Naive thymus-derived CD8-positive, alpha-beta T cell (primary cell): Measurements from ENCODE around the gene TP53I13. TPM values are rescaled to one million over a fixed set of nuclear protein-coding genes. Genes with fewer than 3 reads are reported as not detected.
"Not testable (repeated sequence)": the region's sequence is repeated elsewhere in the genome, so short reads cannot be mapped to it uniquely, and the experiment has no call there.

ENCODE experiments used
- ATAC-seq, 2 donors: fragments of 150-1000 bp; cut with Tn5 transposase in 1 of 2; sonication (Bioruptor Pico), chemical (Tn5 transposase) in 1 of 2; 1 replicate in 1 of 2; 2 replicates in 1 of 2; pipeline ENCODE4 v1.10.0; 2021; ENCODE audit warnings: mild to moderate bottlenecking in 2 of 2, moderate library complexity in 2 of 2
- POLR2A ChIA-PET: fragments of 350-600 bp; sonication (Branson Sonifier 250); formaldehyde crosslinking; loops from one replicate; lab custom pipeline; 2021; ENCODE audit warnings: antibody characterized with exemption; lab: Charles Lee
- DNase-seq, 10 donors: peaks; one replicate each; pipeline versions ENCODE4 v3.0.0 to v3.0.0-alpha.2; 2020 to 2022
- H3K27ac Mint-ChIP-seq, 10 donors: one replicate each; pipeline ENCODE4 v1.8.0; 2020 to 2022; ENCODE audit warnings: mild to moderate bottlenecking in 10 of 10, mixed read lengths in 10 of 10, moderate library complexity in 4 of 10, inconsistent platforms in 1 of 10
- H3K27me3 Mint-ChIP-seq, 5 donors: one replicate each; pipeline ENCODE4 v1.8.0; 2021 to 2022; ENCODE audit warnings: mixed read lengths in 5 of 5
- H3K36me3 Mint-ChIP-seq, 3 donors: one replicate each; pipeline ENCODE4 v1.8.0; 2020 to 2022; ENCODE audit warnings: mixed read lengths in 3 of 3, mild to moderate bottlenecking in 2 of 3, inconsistent platforms in 1 of 3
- H3K4me1 Mint-ChIP-seq, 4 donors: one replicate each; pipeline ENCODE4 v1.8.0; 2021 to 2022; ENCODE audit warnings: mixed read lengths in 4 of 4
- H3K4me3 Mint-ChIP-seq, 10 donors: one replicate each; pipeline ENCODE4 v1.8.0; 2020 to 2022; ENCODE audit warnings: mild to moderate bottlenecking in 10 of 10, mixed read lengths in 10 of 10, moderate library complexity in 6 of 10, inconsistent platforms in 1 of 10
- H3K9me3 Mint-ChIP-seq, 9 donors: one replicate each; pipeline ENCODE4 v1.8.0; 2020 to 2022; ENCODE audit warnings: mixed read lengths in 9 of 9, mild to moderate bottlenecking in 3 of 9, inconsistent platforms in 1 of 9, moderate library complexity in 1 of 9
- polyA plus RNA-seq, 3 donors: library from polyadenylated mRNA; unstranded; fragments of 300-500 nt; fragmentation: Illumina TruSeq; gene quantifications; one replicate each; pipeline ENCODE4 v1.2.3, GENCODE V29; 2021
- total RNA-seq, 8 experiments: library from RNA in 2 of 8; stranded (reverse) in 2 of 8; gene quantifications; one replicate each; pipeline ENCODE4 v1.2.3 and lab custom pipeline; 2021 to 2026

TP53I13 gene
- total and polyA plus RNA-seq, 5 experiments from 2014 or later = 22.7 to 89.5 (median 26.8) TPM

- POLR2A ChIA-PET, H3K27me3 Mint-ChIP-seq, H3K4me3 Mint-ChIP-seq, H3K9me3 Mint-ChIP-seq, ATAC-seq, DNase-seq, H3K36me3 Mint-ChIP-seq: not testable (repeated sequence)
- Mint-ChIP-seq H3K27ac (peak overlapping the region in 1 of 10 donors; percentile 38), H3K4me1 (peaks cover 6 to 58% (median 18%) of the 10 kb centered on the region in 4 donors)
These were observed 10.4 kb upstream of the TP53I13 start for GRCh38 chr17:29558139-29558538.

DNA sequence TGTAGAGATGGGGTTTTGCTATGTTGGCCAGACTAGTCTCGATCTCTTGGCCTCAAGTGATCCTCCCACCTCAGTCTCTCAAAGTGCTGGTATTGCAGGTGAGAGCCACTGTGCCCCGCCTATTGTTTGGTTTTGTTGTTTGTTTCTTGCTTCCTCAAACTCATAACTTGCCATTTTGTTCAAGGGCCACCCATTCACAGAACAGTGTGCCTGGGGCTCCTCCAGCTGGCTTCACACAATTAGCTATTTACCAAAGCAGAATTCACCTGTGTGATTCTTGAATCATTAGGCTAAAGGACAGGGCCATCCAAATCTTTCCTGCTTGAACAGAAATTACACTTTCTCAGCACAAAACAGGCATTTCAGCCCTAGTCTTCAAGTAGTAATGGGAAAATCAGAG, 8.9 kb upstream of the TP53I13 start:
- Mint-ChIP-seq H3K4me3 (no peak overlapping the region), H3K4me1 (peaks cover 10 to 67% (median 23%) of the 10 kb centered on the region in 4 donors), H3K9me3 (no peaks in the 10 kb centered on the region), H3K36me3 (peaks cover 0 to 4% (median 0%) of the 10 kb centered on the region in 3 donors), H3K27me3 (no peaks in the 10 kb centered on the region), H3K27ac (peak overlapping the region in 1 of 10 donors; percentile 69)
- DNase-seq = no peak
- POLR2A ChIA-PET = no interaction called here
- no peak for ATAC-seq

- DNase-seq (no peak), ATAC-seq (no peak)
- Mint-ChIP-seq H3K27me3 (no peaks in the 10 kb centered on the region), H3K27ac (peak overlapping the region in 1 of 10 donors; percentile 69), H3K9me3 (no peaks in the 10 kb centered on the region), H3K36me3 (peaks cover 0 to 4% (median 0%) of the 10 kb centered on the region in 3 donors), H3K4me1 (peaks cover 10 to 69% (median 24%) of the 10 kb centered on the region in 4 donors), H3K4me3 (peak overlapping the region in 1 of 10 donors; percentile 71)
- POLR2A ChIA-PET = no interaction called here
These were observed 8.2 kb upstream of the TP53I13 start for GRCh38 chr17:29560316-29560715.

DNA sequence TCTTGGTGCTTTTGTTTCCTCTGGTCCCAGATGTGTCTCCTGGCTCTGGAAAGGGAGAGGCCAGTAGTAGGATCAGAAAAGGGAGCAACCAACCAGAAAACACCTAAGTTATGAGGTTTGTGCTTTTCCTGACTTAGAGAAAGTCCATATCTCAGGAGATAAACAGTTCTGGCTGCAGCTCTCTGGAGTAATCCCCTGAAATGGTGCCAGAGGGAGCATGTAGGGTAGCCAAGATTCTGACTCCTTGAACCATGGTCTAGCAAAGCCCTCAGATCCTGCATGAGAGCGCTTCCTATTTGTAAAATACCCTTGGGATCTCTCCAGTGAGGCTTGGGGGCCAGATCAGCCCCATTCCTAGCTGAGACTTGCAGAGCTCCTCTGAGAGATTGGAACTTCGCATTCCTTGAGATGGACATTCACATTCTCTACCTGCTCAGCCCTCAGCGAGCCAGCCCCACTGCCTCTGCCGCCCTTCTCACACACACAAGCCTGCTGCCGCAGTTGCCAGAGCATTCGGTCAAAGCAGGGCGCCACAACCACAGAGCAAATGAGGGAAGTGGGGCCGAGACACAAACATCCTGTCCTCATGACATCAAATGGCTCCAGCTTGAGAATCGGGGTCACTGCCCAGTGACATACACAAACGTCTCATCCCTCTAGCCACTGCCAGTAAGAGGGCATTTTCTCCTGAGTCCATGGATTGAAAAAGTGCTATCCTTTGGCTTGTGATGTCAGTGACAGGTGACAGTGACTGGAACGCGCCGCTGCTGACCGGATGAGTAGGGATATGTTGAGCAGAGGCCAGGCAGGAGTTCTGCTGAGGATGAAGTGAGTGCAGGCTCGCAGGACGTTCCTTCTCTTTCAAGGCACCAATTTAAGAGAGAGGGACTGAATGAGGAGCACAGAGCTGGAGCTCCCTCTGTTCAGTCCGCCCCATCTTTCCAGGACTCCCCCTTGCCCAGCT, 6.7 kb upstream of the TP53I13 start:
- no peak for ATAC-seq
- DNase-seq = peak in 1 of 10 donors; percentile 20
- POLR2A ChIA-PET = interaction anchor here (0.6 kb wide), 1 partner anchor 52 kb away, joined by 3 read pairs; no protein-coding TSS in a partner anchor
- Mint-ChIP-seq H3K36me3 (peaks cover 0 to 4% (median 0%) of the 10 kb centered on the region in 3 donors), H3K9me3 (no peaks in the 10 kb centered on the region), H3K27me3 (no peaks in the 10 kb centered on the region), H3K4me3 (peak overlapping the region in 1 of 10 donors; percentile 71), H3K4me1 (peaks cover 16 to 76% (median 33%) of the 10 kb centered on the region in 4 donors), H3K27ac (peak overlapping the region in 5 of 10 donors; percentile 15 to 86 (median 32))

GRCh38 chr17:29562615-29563014, 5.9 kb upstream of the TP53I13 start:
- peak overlapping the region in 1 of 10 donors; percentile 71 for H3K4me3 Mint-ChIP-seq
- POLR2A ChIA-PET = interaction anchor here (0.6 kb wide), 1 partner anchor 51 kb away, joined by 3 read pairs; no protein-coding TSS in a partner anchor
- peaks cover 14 to 68% (median 31%) of the 10 kb centered on the region in 4 donors for H3K4me1 Mint-ChIP-seq
- no peaks in the 10 kb centered on the region for H3K9me3 Mint-ChIP-seq
- no peak for DNase-seq
- no peaks in the 10 kb centered on the region for H3K27me3 Mint-ChIP-seq
- H3K36me3 Mint-ChIP-seq = peaks cover 0 to 4% (median 0%) of the 10 kb centered on the region in 3 donors
- ATAC-seq = no peak
- H3K27ac Mint-ChIP-seq = peak overlapping the region in 3 of 10 donors; percentile 25 to 86 (median 79)

GRCh38 chr17:29563816-29564215, 4.7 kb upstream of the TP53I13 start:
- POLR2A ChIA-PET = no interaction called here
- DNase-seq = no peak

DNA sequence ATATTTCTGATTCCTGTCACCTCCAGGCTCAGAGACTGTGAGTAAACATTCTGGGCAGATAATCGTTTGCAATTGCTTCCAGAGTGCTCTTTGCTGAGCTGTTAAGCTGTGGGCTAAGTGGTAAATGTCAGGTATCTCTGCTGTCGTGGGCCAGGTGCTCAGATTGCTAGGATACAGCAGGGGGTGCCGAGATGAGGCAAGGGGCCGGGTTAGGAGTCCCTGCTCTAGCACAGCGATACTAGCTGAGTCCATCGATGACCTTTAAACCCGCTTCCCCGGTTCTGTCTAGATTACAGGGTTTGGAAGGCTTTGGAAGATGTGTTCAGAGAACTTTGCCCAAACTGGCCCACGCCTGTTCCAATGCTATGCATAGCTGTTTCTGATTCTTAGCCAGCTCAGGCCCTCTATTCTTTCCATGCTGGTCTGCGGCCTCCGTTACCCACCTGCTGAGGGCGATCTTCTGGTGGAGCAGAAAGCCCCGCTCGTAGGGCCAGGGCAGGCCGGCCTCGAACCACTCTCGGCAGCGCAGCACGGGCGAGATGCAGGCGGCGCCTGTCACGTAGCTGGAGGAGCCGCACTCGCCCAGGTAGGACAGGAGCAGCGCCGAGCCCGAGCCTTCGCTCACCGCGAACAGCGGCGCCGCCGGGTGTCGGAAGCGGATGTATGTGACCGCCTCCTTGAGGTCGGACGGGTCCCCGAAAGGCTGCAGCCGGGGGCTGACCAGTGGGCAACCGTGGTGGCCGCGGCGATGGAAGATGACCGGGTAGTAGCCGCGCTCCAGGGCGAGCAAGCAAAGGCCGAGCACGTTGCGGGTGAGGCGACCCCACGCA, 2.6 kb upstream of the TP53I13 start:
- peak overlapping the region; percentile 72 to 90 (median 81) for H3K27ac Mint-ChIP-seq
- ATAC-seq (peak; percentile 13 to 31), DNase-seq (peak in 7 of 10 donors; percentile 31 to 52 (median 46))
- no peaks in the 10 kb centered on the region for H3K9me3 Mint-ChIP-seq
- peaks cover 24 to 56% (median 46%) of the 10 kb centered on the region in 4 donors for H3K4me1 Mint-ChIP-seq
- peak overlapping the region; percentile 78 to 93 (median 90) for H3K4me3 Mint-ChIP-seq
- POLR2A ChIA-PET = interaction anchor here (1.3 to 7.2 kb wide), 6 partner anchors 9 to 365 kb away, joined by 3 to 70 read pairs (median 16); partner anchors contain the start of genes ANKRD13B and SSH2
- no peaks in the 10 kb centered on the region for H3K36me3 Mint-ChIP-seq
- H3K27me3 Mint-ChIP-seq = no peaks in the 10 kb centered on the region

More at GRCh38 chr17:29563816-29564215, 4.7 kb upstream of the TP53I13 start:
- H3K4me3 Mint-ChIP-seq = peak overlapping the region in 4 of 10 donors; percentile 20 to 48 (median 36)
- peaks cover 16 to 59% (median 34%) of the 10 kb centered on the region in 4 donors for H3K4me1 Mint-ChIP-seq
- ATAC-seq = no peak
- peaks cover 0 to 4% (median 0%) of the 10 kb centered on the region in 3 donors for H3K36me3 Mint-ChIP-seq
- no peaks in the 10 kb centered on the region for H3K9me3 Mint-ChIP-seq
- H3K27ac Mint-ChIP-seq = peak overlapping the region in 4 of 10 donors; percentile 26 to 53 (median 32)
- no peaks in the 10 kb centered on the region for H3K27me3 Mint-ChIP-seq

DNA sequence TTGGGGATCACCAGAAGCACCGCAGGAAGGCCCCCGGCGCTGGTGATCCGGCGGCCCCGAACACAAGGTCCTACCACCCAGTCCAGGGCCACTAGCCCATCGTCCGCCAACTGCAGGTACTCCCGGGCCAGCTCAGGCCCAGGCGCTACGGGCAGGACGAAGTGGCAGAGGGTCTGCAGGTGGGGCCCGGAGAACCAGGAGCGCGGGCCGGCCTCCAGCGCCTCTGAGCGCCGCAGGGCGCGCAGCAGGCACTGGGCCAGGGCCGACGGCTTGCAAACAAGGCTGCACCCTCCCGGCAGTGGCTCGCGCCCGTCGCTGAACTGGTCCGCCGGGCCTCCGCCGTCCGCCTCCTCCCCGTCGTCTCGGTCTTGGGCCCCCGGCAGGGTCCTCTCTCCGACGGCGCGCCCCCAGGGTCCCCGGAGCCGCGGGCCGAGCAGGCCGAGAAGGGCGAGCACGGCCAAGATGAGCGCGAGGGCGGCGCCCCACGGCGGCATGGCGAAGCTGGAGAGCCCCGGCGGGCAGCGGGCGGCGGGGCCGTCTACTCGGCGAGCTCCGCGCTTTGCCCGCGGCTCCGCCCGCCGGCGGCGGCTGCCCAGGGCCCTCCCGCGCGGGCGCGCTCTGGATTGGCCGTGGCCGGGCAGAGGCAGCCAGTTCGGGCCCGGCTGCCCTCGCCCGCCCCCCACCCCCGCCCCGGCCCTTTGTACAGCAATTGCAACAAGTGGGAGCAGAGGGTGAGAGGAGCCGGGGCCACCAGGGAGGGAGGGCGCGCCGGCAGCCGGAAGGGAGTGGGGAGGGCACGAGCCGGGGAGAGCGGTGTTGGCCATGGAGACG, 1.8 kb upstream of the TP53I13 start, which contains the start of gene ABHD15:
Gene ABHD15, minus strand, starts transcription at position 565 of the 831 bp plus-strand sequence. Its CDS starts 71 bp downstream, at position 494.
- no peaks in the 10 kb centered on the region for H3K36me3 Mint-ChIP-seq
- no peaks in the 10 kb centered on the region for H3K9me3 Mint-ChIP-seq
- H3K4me3 Mint-ChIP-seq = peak within 1 kb of the TSS; percentile 91 to 99 (median 96)
- no peaks in the 10 kb centered on the region for H3K27me3 Mint-ChIP-seq
- DNase-seq = peak in 8 of 10 donors; percentile 33 to 68 (median 54)
- peak within 1 kb of the TSS; percentile 74 to 99 (median 92) for H3K27ac Mint-ChIP-seq
- H3K4me1 Mint-ChIP-seq = peaks cover 27 to 49% (median 47%) of the 10 kb centered on the region in 4 donors
- POLR2A ChIA-PET = interaction anchor here (0.6 to 7.2 kb wide), 16 partner anchors 9 to 427 kb away, joined by 3 to 70 read pairs (median 5); partner anchors contain the start of genes ANKRD13B, SSH2 and TAOK1
- ATAC-seq = peak; percentile 34 to 41

- H3K27ac Mint-ChIP-seq = peak overlapping the region in 4 of 10 donors; percentile 41 to 86 (median 76)
- DNase-seq (peak in 1 of 10 donors; percentile 50), ATAC-seq (peak; percentile 2 to 3)
- POLR2A ChIA-PET = interaction anchor here (0.9 to 7.2 kb wide), 17 partner anchors 9 to 427 kb away, joined by 3 to 70 read pairs (median 4); partner anchors contain the start of genes ANKRD13B, NUFIP2, SSH2 and TAOK1
- no peaks in the 10 kb centered on the region for H3K27me3 Mint-ChIP-seq
- peaks cover 27 to 44% (median 42%) of the 10 kb centered on the region in 4 donors for H3K4me1 Mint-ChIP-seq
- H3K4me3 Mint-ChIP-seq = peak overlapping the region; percentile 74 to 99 (median 96)
- no peaks in the 10 kb centered on the region for H3K9me3 Mint-ChIP-seq
- no peaks in the 10 kb centered on the region for H3K36me3 Mint-ChIP-seq
These were observed 1.3 kb upstream of the TP53I13 start for GRCh38 chr17:29567304-29567553.

GRCh38 chr17:29567554-29568330, 759 bp upstream of the TP53I13 start:
- Mint-ChIP-seq H3K4me3 (peak overlapping the region; percentile 91 to 99 (median 96)), H3K27me3 (no peaks in the 10 kb centered on the region), H3K36me3 (no peaks in the 10 kb centered on the region), H3K4me1 (peaks cover 27 to 41% (median 37%) of the 10 kb centered on the region in 4 donors), H3K27ac (peak overlapping the region; percentile 76 to 99 (median 95)), H3K9me3 (no peaks in the 10 kb centered on the region)
- POLR2A ChIA-PET = interaction anchor here (1.1 to 7.2 kb wide), 16 partner anchors 8 to 363 kb away, joined by 3 to 70 read pairs (median 5); partner anchors contain the start of genes ANKRD13B, NUFIP2, SSH2 and TAOK1
- DNase-seq (peak; percentile 56 to 84 (median 68)), ATAC-seq (peak; percentile 64 to 71)
